Measurements from ENCODE around the gene ADGRB3. TPM values are rescaled to one million over a fixed set of nuclear protein-coding genes. Genes with fewer than 3 reads are reported as not detected.

Gene ADGRB3
- total RNA-seq, 2 donors from 2014 or later = not detected

GRCh38 chr6:69042297-69042696 is 407.2 kb downstream of the ADGRB3 start:
- H3K4me1 Mint-ChIP-seq = no peaks in the 10 kb centered on the region
- DNase-seq (no peak), ATAC-seq (no peak)
- H3K27me3 Mint-ChIP-seq = no peaks in the 10 kb centered on the region
- no peaks in the 10 kb centered on the region for H3K36me3 Mint-ChIP-seq (ENCODE audit: low read depth)
- H3K27ac Mint-ChIP-seq = no peak overlapping the region
- no peaks in the 10 kb centered on the region for H3K9me3 ChIP-seq (ENCODE audit: control insufficient read depth, low read length, poor library complexity, severe bottlenecking)
- no peak overlapping the region for H3K4me3 Mint-ChIP-seq

- Mint-ChIP-seq H3K36me3 (ENCODE audit: low read depth) (no peaks in the 10 kb centered on the region), H3K4me3 (no peak overlapping the region), H3K27me3 (no peaks in the 10 kb centered on the region), H3K4me1 (no peaks in the 10 kb centered on the region), H3K27ac (no peak overlapping the region)
- H3K9me3 ChIP-seq (ENCODE audit: control insufficient read depth, low read length, poor library complexity, severe bottlenecking) = no peaks in the 10 kb centered on the region
- DNase-seq (no peak), ATAC-seq (no peak)
These were observed 409.5 kb downstream of the ADGRB3 start for GRCh38 chr6:69044534-69044933.

GRCh38 chr6:69059413-69059812 is 424.3 kb downstream of the ADGRB3 start:
- DNase-seq (no peak), ATAC-seq (no peak)
- H3K9me3 ChIP-seq (ENCODE audit: control insufficient read depth, low read length, poor library complexity, severe bottlenecking) = no peaks in the 10 kb centered on the region
- Mint-ChIP-seq H3K27ac (no peak overlapping the region), H3K27me3 (no peaks in the 10 kb centered on the region), H3K4me1 (no peaks in the 10 kb centered on the region), H3K36me3 (ENCODE audit: low read depth) (no peaks in the 10 kb centered on the region), H3K4me3 (no peak overlapping the region)

GRCh38 chr6:69061066-69061465 is 426.0 kb downstream of the ADGRB3 start:
- no peaks in the 10 kb centered on the region for H3K27me3 Mint-ChIP-seq
- no peak overlapping the region for H3K27ac Mint-ChIP-seq
- DNase-seq = no peak
- no peaks in the 10 kb centered on the region for H3K36me3 Mint-ChIP-seq (ENCODE audit: low read depth)
- no peak overlapping the region for H3K4me3 Mint-ChIP-seq
- no peak for ATAC-seq
- no peaks in the 10 kb centered on the region for H3K9me3 ChIP-seq (ENCODE audit: control insufficient read depth, low read length, poor library complexity, severe bottlenecking)
- H3K4me1 Mint-ChIP-seq = no peaks in the 10 kb centered on the region

- DNase-seq = no peak
- no peak for ATAC-seq
- Mint-ChIP-seq H3K27me3 (no peaks in the 10 kb centered on the region), H3K4me1 (no peaks in the 10 kb centered on the region), H3K27ac (no peak overlapping the region), H3K36me3 (ENCODE audit: low read depth) (no peaks in the 10 kb centered on the region), H3K4me3 (no peak overlapping the region)
- no peaks in the 10 kb centered on the region for H3K9me3 ChIP-seq (ENCODE audit: control insufficient read depth, low read length, poor library complexity, severe bottlenecking)
These were observed 428.3 kb downstream of the ADGRB3 start for GRCh38 chr6:69063401-69063800.

- no peaks in the 10 kb centered on the region for H3K4me1 Mint-ChIP-seq
- no peaks in the 10 kb centered on the region for H3K27me3 Mint-ChIP-seq
- H3K27ac Mint-ChIP-seq = no peak overlapping the region
- H3K36me3 Mint-ChIP-seq (ENCODE audit: low read depth) = no peaks in the 10 kb centered on the region
- DNase-seq = no peak
- no peaks in the 10 kb centered on the region for H3K9me3 ChIP-seq (ENCODE audit: control insufficient read depth, low read length, poor library complexity, severe bottlenecking)
- no peak for ATAC-seq
- H3K4me3 Mint-ChIP-seq = no peak overlapping the region
These were observed 429.1 kb downstream of the ADGRB3 start for GRCh38 chr6:69064226-69064625.

- H3K36me3 Mint-ChIP-seq (ENCODE audit: low read depth) = no peaks in the 10 kb centered on the region
- DNase-seq = no peak
- ATAC-seq = no peak
- no peaks in the 10 kb centered on the region for H3K9me3 ChIP-seq (ENCODE audit: control insufficient read depth, low read length, poor library complexity, severe bottlenecking)
- H3K27ac Mint-ChIP-seq = no peak overlapping the region
- no peaks in the 10 kb centered on the region for H3K27me3 Mint-ChIP-seq
- no peaks in the 10 kb centered on the region for H3K4me1 Mint-ChIP-seq
- H3K4me3 Mint-ChIP-seq = no peak overlapping the region
These were observed 434.8 kb downstream of the ADGRB3 start for GRCh38 chr6:69069881-69070280.

GRCh38 chr6:69072796-69073195 is 437.7 kb downstream of the ADGRB3 start:
- H3K27ac Mint-ChIP-seq = no peak overlapping the region
- H3K4me3 Mint-ChIP-seq = no peak overlapping the region
- ATAC-seq = no peak
- H3K36me3 Mint-ChIP-seq (ENCODE audit: low read depth) = no peaks in the 10 kb centered on the region
- H3K9me3 ChIP-seq (ENCODE audit: control insufficient read depth, low read length, poor library complexity, severe bottlenecking) = no peaks in the 10 kb centered on the region
- DNase-seq = no peak
- H3K27me3 Mint-ChIP-seq = no peaks in the 10 kb centered on the region
- no peaks in the 10 kb centered on the region for H3K4me1 Mint-ChIP-seq

GRCh38 chr6:69084746-69085335 is 449.8 kb downstream of the ADGRB3 start:
- H3K9me3 ChIP-seq (ENCODE audit: control insufficient read depth, low read length, poor library complexity, severe bottlenecking) = no peaks in the 10 kb centered on the region
- H3K27me3 Mint-ChIP-seq = no peaks in the 10 kb centered on the region

GRCh38 chr6:69086689-69087088 is 451.6 kb downstream of the ADGRB3 start:
- Mint-ChIP-seq H3K27me3 (no peaks in the 10 kb centered on the region), H3K36me3 (ENCODE audit: low read depth) (no peaks in the 10 kb centered on the region), H3K4me1 (no peaks in the 10 kb centered on the region), H3K4me3 (no peak overlapping the region), H3K27ac (no peak overlapping the region)
- DNase-seq (no peak), ATAC-seq (no peak)
- H3K9me3 ChIP-seq (ENCODE audit: control insufficient read depth, low read length, poor library complexity, severe bottlenecking) = no peaks in the 10 kb centered on the region

More at GRCh38 chr6:69084746-69085335, 449.8 kb downstream of the ADGRB3 start:
- H3K27ac Mint-ChIP-seq = no peak overlapping the region
- ATAC-seq (no peak), DNase-seq (no peak)
- H3K4me3 Mint-ChIP-seq = no peak overlapping the region
- no peaks in the 10 kb centered on the region for H3K4me1 Mint-ChIP-seq
- H3K36me3 Mint-ChIP-seq (ENCODE audit: low read depth) = no peaks in the 10 kb centered on the region

- Mint-ChIP-seq H3K4me1 (no peaks in the 10 kb centered on the region), H3K4me3 (no peak overlapping the region), H3K36me3 (ENCODE audit: low read depth) (no peaks in the 10 kb centered on the region), H3K27ac (no peak overlapping the region), H3K27me3 (no peaks in the 10 kb centered on the region)
- no peak for DNase-seq
- ATAC-seq = no peak
- no peaks in the 10 kb centered on the region for H3K9me3 ChIP-seq (ENCODE audit: control insufficient read depth, low read length, poor library complexity, severe bottlenecking)
These were observed 454.5 kb downstream of the ADGRB3 start for GRCh38 chr6:69089539-69089938.

- no peak for ATAC-seq
- no peaks in the 10 kb centered on the region for H3K4me1 Mint-ChIP-seq
These were observed 455.1 kb downstream of the ADGRB3 start for GRCh38 chr6:69090132-69090531.

GRCh38 chr6:69096681-69097080 is 461.6 kb downstream of the ADGRB3 start:
- Mint-ChIP-seq H3K4me1 (no peaks in the 10 kb centered on the region), H3K36me3 (ENCODE audit: low read depth) (no peaks in the 10 kb centered on the region), H3K27ac (no peak overlapping the region), H3K4me3 (no peak overlapping the region), H3K27me3 (no peaks in the 10 kb centered on the region)
- ATAC-seq (no peak), DNase-seq (no peak)
- no peaks in the 10 kb centered on the region for H3K9me3 ChIP-seq (ENCODE audit: control insufficient read depth, low read length, poor library complexity, severe bottlenecking)

More at GRCh38 chr6:69090132-69090531, 455.1 kb downstream of the ADGRB3 start:
- no peak overlapping the region for H3K4me3 Mint-ChIP-seq
- H3K27ac Mint-ChIP-seq = no peak overlapping the region
- H3K9me3 ChIP-seq (ENCODE audit: control insufficient read depth, low read length, poor library complexity, severe bottlenecking) = no peaks in the 10 kb centered on the region
- no peaks in the 10 kb centered on the region for H3K36me3 Mint-ChIP-seq (ENCODE audit: low read depth)
- H3K27me3 Mint-ChIP-seq = no peaks in the 10 kb centered on the region
- no peak for DNase-seq

- Mint-ChIP-seq H3K4me3 (no peak overlapping the region), H3K36me3 (ENCODE audit: low read depth) (no peaks in the 10 kb centered on the region), H3K27ac (no peak overlapping the region), H3K27me3 (no peaks in the 10 kb centered on the region), H3K4me1 (no peaks in the 10 kb centered on the region)
- no peaks in the 10 kb centered on the region for H3K9me3 ChIP-seq (ENCODE audit: control insufficient read depth, low read length, poor library complexity, severe bottlenecking)
- DNase-seq (no peak), ATAC-seq (no peak)
These were observed 462.9 kb downstream of the ADGRB3 start for GRCh38 chr6:69097948-69098347.
